ENCODE results near the gene SPAG8.

SPAG8 gene

GRCh38 chr9:35808433-35808832 is 3.6 kb downstream of the SPAG8 start:
- no peak overlapping the region for H2AFZ ChIP-seq
- no peaks in the 10 kb centered on the region for H3K36me3 ChIP-seq (ENCODE audit: control insufficient read depth, insufficient read depth, low read length)
- no peak overlapping the region for H3K27ac ChIP-seq
- H3K4me3 ChIP-seq (ENCODE audit: low read depth, low read length): no peak overlapping the region
- TF ChIP-seq CTCF (IDR thresholded peaks at IDR 0.05): no peak
- no peaks in the 10 kb centered on the region for H3K9me3 ChIP-seq (ENCODE audit: control insufficient read depth, low read length)
- no peaks in the 10 kb centered on the region for H3K79me2 ChIP-seq
- no peak overlapping the region for H3K9ac ChIP-seq
- H3K27me3 ChIP-seq (ENCODE audit: control insufficient read depth, insufficient read depth, low read length): no peaks in the 10 kb centered on the region
- peaks cover 9% of the 10 kb centered on the region for H3K4me1 ChIP-seq
- no peak overlapping the region for H3K4me2 ChIP-seq (ENCODE audit: low read length)

GRCh38 chr9:35806101-35806500 is 6.0 kb downstream of the SPAG8 start:
- Histone ChIP-seq H3K4me1 (no peaks in the 10 kb centered on the region), H3K27me3 (ENCODE audit: control insufficient read depth, insufficient read depth, low read length) (no peaks in the 10 kb centered on the region), H3K9ac (no peak overlapping the region), H3K36me3 (ENCODE audit: control insufficient read depth, insufficient read depth, low read length) (no peaks in the 10 kb centered on the region), H2AFZ (no peak overlapping the region), H3K27ac (no peak overlapping the region), H3K9me3 (ENCODE audit: control insufficient read depth, low read length) (no peaks in the 10 kb centered on the region), H3K4me2 (ENCODE audit: low read length) (no peak overlapping the region), H3K79me2 (no peaks in the 10 kb centered on the region), H3K4me3 (ENCODE audit: low read depth, low read length) (no peak overlapping the region)
- no peak for TF ChIP-seq CTCF (IDR thresholded peaks at IDR 0.05)

- H3K4me1 ChIP-seq: no peaks in the 10 kb centered on the region
- H3K9me3 ChIP-seq (ENCODE audit: control insufficient read depth, low read length): no peaks in the 10 kb centered on the region
- H3K4me2 ChIP-seq (ENCODE audit: low read length): no peak overlapping the region
- H3K27ac ChIP-seq: no peak overlapping the region
- no peaks in the 10 kb centered on the region for H3K36me3 ChIP-seq (ENCODE audit: control insufficient read depth, insufficient read depth, low read length)
- no peaks in the 10 kb centered on the region for H3K27me3 ChIP-seq (ENCODE audit: control insufficient read depth, insufficient read depth, low read length)
- no peak for TF ChIP-seq CTCF (IDR thresholded peaks at IDR 0.05)
- H3K9ac ChIP-seq: no peak overlapping the region
- H3K79me2 ChIP-seq: no peaks in the 10 kb centered on the region
- H2AFZ ChIP-seq: no peak overlapping the region
- no peak overlapping the region for H3K4me3 ChIP-seq (ENCODE audit: low read depth, low read length)
These were observed 10.5 kb downstream of the SPAG8 start for GRCh38 chr9:35801328-35802128.

- H3K27ac ChIP-seq: no peak overlapping the region
- H3K79me2 ChIP-seq: no peaks in the 10 kb centered on the region
- H3K4me2 ChIP-seq (ENCODE audit: low read length): no peak overlapping the region
- H3K27me3 ChIP-seq (ENCODE audit: control insufficient read depth, insufficient read depth, low read length): no peaks in the 10 kb centered on the region
- H3K9me3 ChIP-seq (ENCODE audit: control insufficient read depth, low read length): no peaks in the 10 kb centered on the region
- TF ChIP-seq CTCF (IDR thresholded peaks at IDR 0.05): no peak
- no peak overlapping the region for H3K9ac ChIP-seq
- H3K36me3 ChIP-seq (ENCODE audit: control insufficient read depth, insufficient read depth, low read length): no peaks in the 10 kb centered on the region
- H2AFZ ChIP-seq: no peak overlapping the region
- H3K4me1 ChIP-seq: no peaks in the 10 kb centered on the region
- H3K4me3 ChIP-seq (ENCODE audit: low read depth, low read length): no peak overlapping the region
These were observed 11.5 kb downstream of the SPAG8 start for GRCh38 chr9:35800530-35800929.
